Measurements from ENCODE around the gene RPAP2. TPM values are rescaled to one million over a fixed set of nuclear protein-coding genes. Genes with fewer than 3 reads are reported as not detected.

RPAP2 gene
- total RNA-seq, 4 donors from 2014 or later = 3.1 to 18.5 (median 8.4) TPM

GRCh38 chr1:92310185-92310597 lies 11.3 kb downstream of the RPAP2 start:
- Histone ChIP-seq H3K27me3 (no peaks in the 10 kb centered on the region), H3K9me3 (no peaks in the 10 kb centered on the region), H3K4me3 (no peak overlapping the region), H3K27ac (no peak overlapping the region), H3K4me1 (no peaks in the 10 kb centered on the region), H3K36me3 (peaks cover 0 to 82% (median 0%) of the 10 kb centered on the region in 3 donors)
- no peak for DNase-seq
- intact Hi-C loops (cut with DNase I) = no loop called here
- no peak for TF ChIP-seq POLR2A (IDR thresholded peaks at IDR 0.05)
- peak in 5 of 6 experiments; percentile 25 to 63 (median 36) for TF ChIP-seq CTCF (IDR thresholded peaks at IDR 0.05)

GRCh38 chr1:92314024-92314423 lies 15.2 kb downstream of the RPAP2 start:
- no peaks in the 10 kb centered on the region for H3K4me1 ChIP-seq
- no peaks in the 10 kb centered on the region for H3K27me3 ChIP-seq
- no peak for DNase-seq
- H3K36me3 ChIP-seq = peaks cover 0 to 54% (median 0%) of the 10 kb centered on the region in 3 donors
- H3K27ac ChIP-seq = no peak overlapping the region
- 85 to 100% methylated on average over 1 of the region's 1 CpG for WGBS, 2 donors
- H3K9me3 ChIP-seq = no peaks in the 10 kb centered on the region
- intact Hi-C loops (cut with DNase I) = no loop called here
- no peak overlapping the region for H3K4me3 ChIP-seq
- no peak for TF ChIP-seq CTCF (IDR thresholded peaks at IDR 0.05)
- TF ChIP-seq POLR2A (IDR thresholded peaks at IDR 0.05) = no peak

GRCh38 chr1:92315766-92316599 lies 17.1 kb downstream of the RPAP2 start:
- no peak for DNase-seq
- WGBS, 2 donors = 73 to 77% methylated on average over 6 of the region's 6 CpGs
- intact Hi-C loops (cut with DNase I) = no loop called here
- peaks cover 0 to 59% (median 0%) of the 10 kb centered on the region in 3 donors for H3K36me3 ChIP-seq
- H3K27me3 ChIP-seq = no peaks in the 10 kb centered on the region
- H3K4me1 ChIP-seq = no peaks in the 10 kb centered on the region
- no peaks in the 10 kb centered on the region for H3K9me3 ChIP-seq
- peak overlapping the region in 1 of 4 donors; percentile 7 for H3K27ac ChIP-seq
- H3K4me3 ChIP-seq = no peak overlapping the region
- TF ChIP-seq POLR2A (IDR thresholded peaks at IDR 0.05) = no peak
- no peak for TF ChIP-seq CTCF (IDR thresholded peaks at IDR 0.05)

GRCh38 chr1:92317836-92318493 lies 19.1 kb downstream of the RPAP2 start:
- Histone ChIP-seq H3K36me3 (peaks cover 0 to 61% (median 0%) of the 10 kb centered on the region in 3 donors), H3K27me3 (no peaks in the 10 kb centered on the region), H3K4me3 (no peak overlapping the region), H3K9me3 (no peaks in the 10 kb centered on the region), H3K4me1 (no peaks in the 10 kb centered on the region), H3K27ac (no peak overlapping the region)
- no peak for TF ChIP-seq CTCF (IDR thresholded peaks at IDR 0.05)
- no peak for TF ChIP-seq POLR2A (IDR thresholded peaks at IDR 0.05)
- WGBS, 2 donors = 70 to 77% methylated on average over 3 of the region's 3 CpGs
- DNase-seq = no peak
- intact Hi-C loops (cut with DNase I) = no loop called here

All from esophagus squamous epithelium (tissue), 5 donors.